Retinal pigment epithelial cell (primary cell): ENCODE data around the gene CLDN9.

Experiments used
- DNase-seq: peaks from one replicate; pipeline ENCODE4 v3.0.0-alpha.2; 2010; ENCODE audit warnings: low read depth
- H3K4me3 ChIP-seq: 2 replicates; pipeline ENCODE4 v1.5.1; 2011; ENCODE audit warnings: mild to moderate bottlenecking, low read length, control low read depth, moderate library complexity
- CTCF ChIP-seq: conservative IDR thresholded peaks from 2 replicates; pipeline ENCODE4 v1.5.1; 2011; ENCODE audit warnings: low read depth, low read length, control low read depth, inconsistent platforms

CLDN9 gene

GRCh38 chr16:3029491-3030221 lies 16.9 kb downstream of the CLDN9 start:
- TF ChIP-seq CTCF = no peak
- DNase-seq = no peak
- H3K4me3 ChIP-seq = no peak overlapping the region

GRCh38 chr16:3030222-3031212 lies 17.8 kb downstream of the CLDN9 start:
- H3K4me3 ChIP-seq = no peak overlapping the region
- no peak for TF ChIP-seq CTCF
- no peak for DNase-seq

- no peak overlapping the region for H3K4me3 ChIP-seq
- no peak for TF ChIP-seq CTCF
- DNase-seq = no peak
Measured at GRCh38 chr16:3032624-3033023, 19.9 kb downstream of the CLDN9 start.

- no peak for DNase-seq
- TF ChIP-seq CTCF = no peak
- no peak overlapping the region for H3K4me3 ChIP-seq
Measured at GRCh38 chr16:3035289-3035971, 22.7 kb downstream of the CLDN9 start.

GRCh38 chr16:3035972-3036725 lies 23.4 kb downstream of the CLDN9 start:
- no peak overlapping the region for H3K4me3 ChIP-seq
- no peak for TF ChIP-seq CTCF
- no peak for DNase-seq

- H3K4me3 ChIP-seq = no peak within 1 kb of the TSS
- DNase-seq = no peak
- no peak for TF ChIP-seq CTCF
Measured at GRCh38 chr16:3036726-3037315, 24.1 kb downstream of the CLDN9 start, which contains the start of gene BICDL2. TSS of gene BICDL2 (minus strand) at chr16:3036944. CDS start at chr16:3035496, 1,448 bp downstream.
